HL-60 (cell line): Measurements from ENCODE around the gene KIAA1671.

Experiments
- DNase-seq, 2 experiments: peaks; one replicate each; pipeline ENCODE4 v3.0.0-alpha.2; 2010 to 2020; ENCODE audit warnings: low read depth in 1 of 2, low spot score in 1 of 2
- H3K27ac ChIP-seq: fragments of 250-450 bp; sonication (Bioruptor Pico); replicated peaks from 2 replicates; pipeline ENCODE4 v1.5.1; 2020; ENCODE audit warnings: mild to moderate bottlenecking, moderate library complexity
- H3K27me3 ChIP-seq: fragments of 250-450 bp; sonication (Bioruptor Pico); 2 replicates; pipeline ENCODE4 v1.5.1; 2021; ENCODE audit warnings: mild to moderate bottlenecking, moderate library complexity; ENCODE audit not compliant: insufficient read depth, poor library complexity, severe bottlenecking
- H3K4me3 ChIP-seq: replicated peaks from 2 replicates; pipeline ENCODE4 v1.5.1; 2011; ENCODE audit warnings: mild to moderate bottlenecking, control low read depth, low read length; ENCODE audit not compliant: insufficient read depth
- GABPA ChIP-seq: IDR thresholded peaks from 2 replicates; pipeline ENCODE4 v1.6.1; 2012; ENCODE audit warnings: low read depth
- POLR2AphosphoS5 ChIP-seq: IDR thresholded peaks from 2 replicates; pipeline ENCODE4 v1.6.1; 2012; ENCODE audit warnings: low read depth
- SPI1 ChIP-seq: IDR thresholded peaks from 2 replicates; pipeline ENCODE4 v1.6.1; 2012; ENCODE audit warnings: low read depth, mild to moderate bottlenecking, borderline replicate concordance
- TF ChIP-seq, protein P1 (sequence below): IDR thresholded peaks from one replicate; pipeline ENCODE4 v1.5.1; 2011; ENCODE audit warnings: low read length, control low read depth, inconsistent platforms; ENCODE audit not compliant: insufficient read depth
- TF ChIP-seq, protein P2 (sequence below): IDR thresholded peaks from 2 replicates; pipeline ENCODE4 v1.6.1; 2012; ENCODE audit warnings: low read depth; ENCODE audit not compliant: insufficient replicate concordance

KIAA1671 gene

DNA sequence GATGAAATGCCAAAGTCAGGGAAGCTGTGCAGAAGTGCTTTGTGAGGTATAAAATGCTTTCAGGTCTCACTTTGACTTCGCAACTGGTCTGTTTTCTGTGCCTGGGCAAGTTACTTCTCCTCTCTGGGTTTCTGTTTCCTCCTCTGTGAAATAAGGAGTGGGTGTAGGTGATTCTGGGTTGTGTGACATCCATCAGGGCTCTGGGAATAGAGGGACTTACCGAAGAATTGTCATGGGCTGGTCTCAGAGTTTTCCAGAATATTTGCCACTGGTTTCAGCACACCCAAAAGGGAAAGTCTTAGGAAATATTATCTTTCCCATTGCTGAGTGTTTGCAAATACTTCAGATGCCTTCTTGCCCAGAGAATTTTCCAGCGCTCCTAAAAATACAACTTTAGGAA is 118.4 kb downstream of the KIAA1671 start:
- DNase-seq: no peak
- TF ChIP-seq GABPA: no peak
- TF ChIP-seq, protein P1, sequence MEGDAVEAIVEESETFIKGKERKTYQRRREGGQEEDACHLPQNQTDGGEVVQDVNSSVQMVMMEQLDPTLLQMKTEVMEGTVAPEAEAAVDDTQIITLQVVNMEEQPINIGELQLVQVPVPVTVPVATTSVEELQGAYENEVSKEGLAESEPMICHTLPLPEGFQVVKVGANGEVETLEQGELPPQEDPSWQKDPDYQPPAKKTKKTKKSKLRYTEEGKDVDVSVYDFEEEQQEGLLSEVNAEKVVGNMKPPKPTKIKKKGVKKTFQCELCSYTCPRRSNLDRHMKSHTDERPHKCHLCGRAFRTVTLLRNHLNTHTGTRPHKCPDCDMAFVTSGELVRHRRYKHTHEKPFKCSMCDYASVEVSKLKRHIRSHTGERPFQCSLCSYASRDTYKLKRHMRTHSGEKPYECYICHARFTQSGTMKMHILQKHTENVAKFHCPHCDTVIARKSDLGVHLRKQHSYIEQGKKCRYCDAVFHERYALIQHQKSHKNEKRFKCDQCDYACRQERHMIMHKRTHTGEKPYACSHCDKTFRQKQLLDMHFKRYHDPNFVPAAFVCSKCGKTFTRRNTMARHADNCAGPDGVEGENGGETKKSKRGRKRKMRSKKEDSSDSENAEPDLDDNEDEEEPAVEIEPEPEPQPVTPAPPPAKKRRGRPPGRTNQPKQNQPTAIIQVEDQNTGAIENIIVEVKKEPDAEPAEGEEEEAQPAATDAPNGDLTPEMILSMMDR: no peak
- Histone ChIP-seq H3K27me3 (peaks cover 12% of the 10 kb centered on the region), H3K27ac (no peak overlapping the region), H3K4me3 (no peak overlapping the region)

DNA sequence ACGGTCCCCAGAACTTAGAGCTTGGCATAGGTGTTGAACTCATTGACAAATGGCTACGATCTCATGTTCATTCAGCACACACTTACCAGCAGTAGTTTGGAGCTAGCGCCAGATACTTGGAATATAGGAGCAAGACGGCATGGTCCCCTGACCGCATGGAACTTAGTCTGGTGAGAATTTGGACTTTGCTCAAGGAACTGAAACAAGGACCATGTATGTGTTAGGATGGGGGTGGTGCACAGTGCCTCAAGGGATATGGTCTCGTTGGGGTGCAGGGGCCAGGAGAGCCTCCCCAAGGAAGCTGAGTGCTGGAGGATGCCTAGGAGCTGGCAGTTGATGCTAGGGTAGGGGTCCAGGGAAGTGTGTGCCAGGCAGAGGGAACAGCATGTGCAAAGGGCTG is 119.2 kb downstream of the KIAA1671 start:
- H3K27me3 ChIP-seq: peaks cover 12% of the 10 kb centered on the region
- no peak for DNase-seq
- no peak overlapping the region for H3K27ac ChIP-seq
- H3K4me3 ChIP-seq: no peak overlapping the region
- TF ChIP-seq, protein P1: no peak
- TF ChIP-seq POLR2AphosphoS5: no peak
- TF ChIP-seq, protein P2, sequence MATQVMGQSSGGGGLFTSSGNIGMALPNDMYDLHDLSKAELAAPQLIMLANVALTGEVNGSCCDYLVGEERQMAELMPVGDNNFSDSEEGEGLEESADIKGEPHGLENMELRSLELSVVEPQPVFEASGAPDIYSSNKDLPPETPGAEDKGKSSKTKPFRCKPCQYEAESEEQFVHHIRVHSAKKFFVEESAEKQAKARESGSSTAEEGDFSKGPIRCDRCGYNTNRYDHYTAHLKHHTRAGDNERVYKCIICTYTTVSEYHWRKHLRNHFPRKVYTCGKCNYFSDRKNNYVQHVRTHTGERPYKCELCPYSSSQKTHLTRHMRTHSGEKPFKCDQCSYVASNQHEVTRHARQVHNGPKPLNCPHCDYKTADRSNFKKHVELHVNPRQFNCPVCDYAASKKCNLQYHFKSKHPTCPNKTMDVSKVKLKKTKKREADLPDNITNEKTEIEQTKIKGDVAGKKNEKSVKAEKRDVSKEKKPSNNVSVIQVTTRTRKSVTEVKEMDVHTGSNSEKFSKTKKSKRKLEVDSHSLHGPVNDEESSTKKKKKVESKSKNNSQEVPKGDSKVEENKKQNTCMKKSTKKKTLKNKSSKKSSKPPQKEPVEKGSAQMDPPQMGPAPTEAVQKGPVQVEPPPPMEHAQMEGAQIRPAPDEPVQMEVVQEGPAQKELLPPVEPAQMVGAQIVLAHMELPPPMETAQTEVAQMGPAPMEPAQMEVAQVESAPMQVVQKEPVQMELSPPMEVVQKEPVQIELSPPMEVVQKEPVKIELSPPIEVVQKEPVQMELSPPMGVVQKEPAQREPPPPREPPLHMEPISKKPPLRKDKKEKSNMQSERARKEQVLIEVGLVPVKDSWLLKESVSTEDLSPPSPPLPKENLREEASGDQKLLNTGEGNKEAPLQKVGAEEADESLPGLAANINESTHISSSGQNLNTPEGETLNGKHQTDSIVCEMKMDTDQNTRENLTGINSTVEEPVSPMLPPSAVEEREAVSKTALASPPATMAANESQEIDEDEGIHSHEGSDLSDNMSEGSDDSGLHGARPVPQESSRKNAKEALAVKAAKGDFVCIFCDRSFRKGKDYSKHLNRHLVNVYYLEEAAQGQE: no peak
- TF ChIP-seq GABPA: no peak
- TF ChIP-seq SPI1: no peak

DNA sequence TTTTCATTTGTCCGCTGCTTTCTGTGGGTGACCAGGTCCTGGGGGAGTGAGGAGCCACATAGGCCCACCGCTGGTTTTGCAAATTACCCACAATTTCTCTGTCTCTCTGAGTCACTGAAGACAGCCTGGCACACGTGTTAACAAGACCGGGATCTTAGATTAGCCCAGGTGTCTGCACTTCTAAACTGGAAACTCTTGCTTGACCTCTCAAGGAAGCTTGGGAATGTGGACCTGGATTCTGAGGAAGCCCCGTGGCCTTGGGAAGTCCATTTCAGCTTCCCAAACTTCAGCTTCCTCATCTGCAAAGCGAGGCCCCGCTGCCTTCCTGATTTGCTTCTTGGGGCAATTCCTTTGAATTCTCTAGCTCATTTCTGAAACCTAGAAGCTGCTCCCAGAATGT is 119.9 kb downstream of the KIAA1671 start:
- Histone ChIP-seq H3K4me3 (no peak overlapping the region), H3K27ac (no peak overlapping the region), H3K27me3 (peaks cover 12% of the 10 kb centered on the region)
- TF ChIP-seq, protein P1: no peak
- TF ChIP-seq GABPA (no peak), POLR2AphosphoS5 (no peak), SPI1 (no peak)
- TF ChIP-seq, protein P2: no peak
- DNase-seq: no peak

DNA sequence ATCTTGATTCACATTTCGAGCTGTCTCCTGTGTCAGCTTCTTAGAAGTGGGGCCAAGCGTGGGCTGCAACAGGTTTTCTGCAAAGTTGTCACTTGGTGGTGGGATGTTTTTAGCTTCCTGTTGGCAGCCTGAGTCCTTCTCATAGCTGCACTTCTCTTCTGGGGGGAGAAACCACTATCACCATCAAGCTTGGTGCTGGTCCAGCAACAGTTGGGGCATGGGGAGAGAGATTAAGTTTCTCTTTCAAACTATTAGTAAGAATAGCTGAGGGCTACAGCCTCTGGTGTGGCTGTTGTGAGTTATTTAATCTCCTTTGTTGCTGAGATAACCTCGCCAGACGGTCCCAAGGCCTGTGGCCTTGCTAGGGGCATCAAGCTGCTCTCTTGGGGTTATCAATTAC is 123.8 kb downstream of the KIAA1671 start:
- Histone ChIP-seq H3K27me3 (peaks cover 2% of the 10 kb centered on the region), H3K4me3 (no peak overlapping the region), H3K27ac (no peak overlapping the region)
- DNase-seq: no peak
- TF ChIP-seq GABPA (no peak), POLR2AphosphoS5 (no peak), SPI1 (no peak)
- TF ChIP-seq, protein P2: no peak
- TF ChIP-seq, protein P1: no peak
